ENCODE measurements around the gene VLDLR. TPM values are rescaled to one million over a fixed set of nuclear protein-coding genes. Genes with fewer than 3 reads are reported as not detected.

The VLDLR gene
- total and polyA plus RNA-seq, 2 of the 8 experiments (the other 6 are each of a cell fraction or from before 2014, with no cell fraction given): 24.2 to 49.1 TPM

- peaks cover 0 to 54% of the 10 kb centered on the region in 2 experiments; a peak in 3 of 4 replicates for H3K79me2 ChIP-seq (ENCODE audit: control insufficient read depth in 1 of 2, insufficient read depth in 2 of 2, low read length in 2 of 2)
- no peak overlapping the region for H3K56ac ChIP-seq (replicated peaks; ENCODE audit: insufficient read length, low read depth, low read length)
- H2BK120ac ChIP-seq (replicated peaks; ENCODE audit: low read depth, low read length): no peak overlapping the region
- no peak overlapping the region for H3K4me3 ChIP-seq (ENCODE audit: extremely low read depth in 1 of 4, insufficient read depth in 2 of 4, low read depth in 3 of 4, low read length in 4 of 4)
- no peak overlapping the region for H3K18ac ChIP-seq (ENCODE audit: extremely low read depth, low read length)
- no peak for FAIRE-seq
- H2BK12ac ChIP-seq (ENCODE audit: low read depth, low read length): no peak overlapping the region; the same call in 1 of the 2 replicates
- no peak overlapping the region for H2BK5ac ChIP-seq (ENCODE audit: low read depth, low read length)
- no peak overlapping the region for H4K91ac ChIP-seq (replicated peaks; ENCODE audit: insufficient read length, low read length)
- TF ChIP-seq SRF (IDR thresholded peaks at IDR 0.05; ENCODE audit: low read depth, low read length) (no peak), BRCA1 (IDR thresholded peaks at IDR 0.05; ENCODE audit: low read depth, low read length) (no peak), EGR1 (IDR thresholded peaks at IDR 0.05; ENCODE audit: borderline replicate concordance, low read depth, low read length) (no peak), MAX (IDR thresholded peaks at IDR 0.05) (no peak), E2F6 (IDR thresholded peaks at IDR 0.05) (no peak), TCF12 (IDR thresholded peaks at IDR 0.05; ENCODE audit: low read depth, low read length) (no peak)
- no peak overlapping the region for H4K5ac ChIP-seq (ENCODE audit: insufficient read length, low read depth, low read length)
- H3K36me3 ChIP-seq (ENCODE audit: control insufficient read depth in 2 of 4, insufficient read depth in 4 of 4, low read length in 3 of 4): no peaks in the 10 kb centered on the region; a peak in 1 of 8 replicates
- H3K4me2 ChIP-seq (ENCODE audit: insufficient read depth in 1 of 2, low read depth in 2 of 2, low read length in 2 of 2): 0 out of 4 replicates have a peak overlapping the region, but pooled peaks of 1 of the 2 experiments have one; percentile 9
- peaks cover 11 to 34% (median 19%) of the 10 kb centered on the region in 4 experiments; a peak in 6 of 7 replicates for H3K4me1 ChIP-seq (replicated peaks in 1 of 4; ENCODE audit: control insufficient read depth in 3 of 4, insufficient read depth in 4 of 4, low read length in 3 of 4)
- no peak for DNase-seq (ENCODE audit: low read depth in 1 of 2, low spot score in 2 of 2)
- no peak overlapping the region for H2BK20ac ChIP-seq (ENCODE audit: low read length)
- H3K79me1 ChIP-seq (ENCODE audit: low read depth, low read length): peaks cover 3% of the 10 kb centered on the region; the same call in 1 of the 2 replicates
- ChIA-PET CTCF (ENCODE audit: partially characterized antibody) (interaction anchor here (1.6 kb wide), 1 partner anchor 19 kb away, joined by 3 read pairs; no protein-coding TSS in a partner anchor), POLR2A (ENCODE audit: partially characterized antibody) (interaction anchor here (0.6 kb wide), 1 partner anchor 341 kb away, joined by 3 read pairs; no protein-coding TSS in a partner anchor)
- H3K27ac ChIP-seq (ENCODE audit: low read depth, low read length): no peak overlapping the region
- H4K8ac ChIP-seq (ENCODE audit: extremely low read depth, insufficient read depth, low read length): no peak overlapping the region
- peaks cover under 1% of the 10 kb centered on the region; the same call in 1 of the 2 replicates for H3K23me2 ChIP-seq (ENCODE audit: low read depth, low read length)
- H4K20me1 ChIP-seq (replicated peaks in 1 of 2; ENCODE audit: control insufficient read depth in 1 of 2, insufficient read depth in 2 of 2, low read length in 2 of 2): no peaks in the 10 kb centered on the region
- H3K23ac ChIP-seq (ENCODE audit: insufficient read length): no peak overlapping the region
- no peak overlapping the region for H2AK5ac ChIP-seq (ENCODE audit: low read depth, low read length)
- WGBS, 2 experiments (ENCODE audit: extremely low coverage in 1 of 2, insufficient coverage in 1 of 2, insufficient read length in 1 of 2, insufficient replicate concordance in 2 of 2, low coverage in 1 of 2, low lambda C conversion rate in 2 of 2, missing lambda C conversion rate in 1 of 2): 76% methylated on average over 7 of the region's 7 CpGs; no CpG with 5 or more reads in 1 of the 2 experiments
- no peak overlapping the region for H2BK15ac ChIP-seq (ENCODE audit: low read length)
- no peaks in the 10 kb centered on the region; a peak in 1 of 7 replicates for H3K27me3 ChIP-seq (replicated peaks in 1 of 4; ENCODE audit: control insufficient read depth in 3 of 4, extremely low read depth in 1 of 4, insufficient read depth in 3 of 4, low read length in 3 of 4)
- no peak overlapping the region for H2AFZ ChIP-seq (ENCODE audit: low read length)
- H3K4ac ChIP-seq (replicated peaks; ENCODE audit: insufficient read length, low read depth, low read length): no peak overlapping the region
- no peaks in the 10 kb centered on the region for H3K9me3 ChIP-seq (ENCODE audit: insufficient read depth in 2 of 2, low read depth in 1 of 2, low read length in 1 of 2)
- no peak overlapping the region for H3K14ac ChIP-seq (ENCODE audit: insufficient read length)
- H3K9ac ChIP-seq (replicated peaks in 1 of 4; ENCODE audit: extremely low read depth in 1 of 4, low read depth in 3 of 4, low read length in 3 of 4): no peak overlapping the region
Observed at GRCh38 chr9:2615497-2615896, 6.1 kb upstream of the VLDLR start.
